NCI-H2227 (cell line): ENCODE measurements around the gene ZBTB2.
"Not testable (repeated sequence)": the region's sequence is repeated elsewhere in the genome, so short reads cannot be mapped to it uniquely, and the experiment has no call there.

Experiments used
- DNase-seq: peaks from one replicate; lab custom pipeline; 2025; ENCODE audit not compliant: unreplicated experiment; lab: John Stamatoyannopoulos, UW

Gene ZBTB2

DNA sequence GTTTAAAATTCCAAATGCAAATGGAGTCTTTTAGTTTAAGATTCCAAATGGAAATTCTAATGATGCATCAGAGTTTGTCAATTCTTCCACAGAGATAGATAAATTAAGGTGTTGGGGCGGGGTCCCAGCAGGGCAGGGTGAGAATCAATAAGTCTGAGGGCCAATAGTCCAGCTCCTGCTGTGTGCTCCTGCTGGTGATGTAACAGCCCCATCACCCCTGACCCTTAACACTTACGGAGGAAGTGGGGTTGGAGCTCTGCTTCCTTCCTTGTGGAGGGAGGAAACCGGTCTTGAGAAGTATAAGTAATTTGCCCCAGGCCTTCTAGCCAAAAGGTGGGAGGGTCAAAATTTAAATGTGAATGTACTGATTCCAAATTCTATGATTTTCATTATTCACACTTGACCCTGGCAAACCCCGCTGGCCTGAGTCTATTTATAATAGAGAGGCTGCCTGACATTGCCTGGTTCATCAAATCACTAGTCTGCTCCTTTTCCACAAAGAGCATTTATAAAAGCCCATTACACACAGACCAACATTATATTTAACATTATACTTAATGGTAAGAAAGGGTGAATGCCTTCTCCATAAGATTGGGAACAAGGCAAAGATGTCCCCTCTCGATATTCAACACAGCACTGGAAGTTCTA lies 17.2 kb downstream of the ZBTB2 start:
- peak; percentile 46 for DNase-seq

DNA sequence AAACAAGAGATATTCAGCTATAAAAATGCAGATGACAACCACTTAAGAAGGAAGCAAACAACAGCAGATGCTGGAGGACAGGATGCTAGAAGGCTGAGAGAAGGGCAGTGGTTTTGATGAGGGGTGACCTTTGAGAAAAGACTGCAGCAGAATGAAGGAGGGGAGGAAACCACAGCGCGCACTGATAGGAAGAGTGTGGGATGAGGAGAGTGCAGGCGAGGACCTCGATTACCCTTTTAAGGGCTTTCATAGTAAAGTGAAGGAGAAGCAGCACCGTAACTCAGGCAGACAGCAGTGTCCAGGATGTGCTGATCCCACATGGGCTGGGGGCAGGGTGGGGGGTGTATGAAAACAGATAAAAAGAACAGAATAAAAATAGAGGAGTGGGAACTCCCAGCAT lies 19.2 kb downstream of the ZBTB2 start:
- no peak for DNase-seq

DNA sequence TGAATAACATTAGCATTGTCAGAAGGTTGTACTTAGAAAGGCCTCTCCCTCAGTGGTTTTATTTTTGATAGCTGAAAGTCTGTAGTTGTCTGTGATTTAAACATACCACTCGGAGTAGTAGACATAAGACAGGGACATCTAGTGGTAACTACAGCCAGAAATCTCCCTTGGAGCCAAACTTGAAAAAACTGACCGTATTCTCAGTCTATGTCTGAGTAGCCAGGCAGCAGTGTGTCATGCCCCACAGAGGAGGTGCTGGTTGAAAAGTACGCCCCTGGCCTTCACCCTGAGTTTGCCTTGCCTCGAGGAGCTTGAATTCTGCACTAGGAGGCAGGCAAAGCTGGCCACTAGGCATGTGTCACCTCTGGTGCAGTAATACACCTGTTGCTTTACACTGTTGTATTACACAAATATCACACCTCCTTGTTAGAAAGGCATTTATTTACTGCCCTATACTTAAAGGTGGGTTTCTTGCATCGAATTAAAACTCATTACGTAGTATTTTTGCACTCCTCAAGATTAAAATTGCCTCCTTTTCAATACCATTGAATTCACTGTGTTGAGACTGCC lies 20.8 kb downstream of the ZBTB2 start:
- no peak for DNase-seq

DNA sequence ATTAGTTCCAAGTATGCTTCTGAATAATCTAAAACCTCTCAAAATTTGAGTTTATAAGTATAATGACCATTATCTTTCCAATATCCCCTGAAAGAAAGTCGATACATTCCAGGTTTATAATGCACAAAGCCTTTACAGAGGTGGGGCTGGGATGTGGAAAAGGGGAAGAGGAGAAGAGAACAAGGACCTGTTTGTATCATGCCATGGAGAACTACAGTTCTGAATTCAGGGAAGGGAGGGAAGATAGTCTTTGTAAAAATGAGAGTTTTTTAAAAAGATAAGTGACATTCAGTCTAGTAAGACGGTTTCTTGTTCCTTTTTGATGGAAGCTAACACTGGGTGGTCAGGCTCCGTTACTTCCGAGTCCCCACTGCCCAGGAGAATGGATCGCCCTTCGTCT lies 26.1 kb downstream of the ZBTB2 start:
- no peak for DNase-seq

DNA sequence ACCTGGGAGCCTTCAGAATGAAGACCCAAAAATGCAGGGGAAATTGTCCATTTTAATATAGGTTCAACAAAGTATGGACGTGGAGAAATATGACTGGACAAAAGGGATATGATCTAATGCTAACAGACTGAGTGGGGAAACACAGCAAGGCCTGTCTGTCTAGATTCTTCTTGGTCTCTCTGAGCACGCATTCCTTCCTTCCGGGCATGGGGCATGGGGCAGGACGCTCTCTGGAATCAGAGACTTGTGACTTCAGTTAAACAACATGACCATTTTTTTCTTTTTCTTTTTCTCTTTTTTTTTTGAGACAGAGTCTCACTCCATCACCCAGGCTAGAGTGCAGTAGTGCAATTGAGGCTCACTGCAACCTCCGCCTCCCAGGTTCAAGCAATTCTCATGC lies 31.9 kb downstream of the ZBTB2 start:
- DNase-seq, result no peak

DNA sequence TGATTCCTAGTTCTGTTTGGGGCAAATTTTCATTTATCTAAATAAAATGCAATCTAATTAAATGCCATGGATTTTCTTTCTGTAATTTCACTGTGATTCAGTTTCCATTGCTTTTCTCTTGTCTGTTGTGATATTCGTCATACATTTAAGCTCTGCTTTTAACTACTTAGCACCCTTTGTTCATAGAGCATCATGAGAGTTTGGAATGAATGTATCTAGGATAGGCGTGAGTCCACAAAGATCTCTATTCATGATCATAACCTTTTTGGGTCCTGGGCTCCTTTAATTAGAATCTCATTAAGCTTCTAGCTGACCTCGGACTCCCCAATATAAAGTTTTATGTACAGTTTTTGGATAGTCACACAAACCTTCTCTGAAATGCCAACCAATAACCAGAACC lies 32.9 kb downstream of the ZBTB2 start:
- no peak for DNase-seq

DNA sequence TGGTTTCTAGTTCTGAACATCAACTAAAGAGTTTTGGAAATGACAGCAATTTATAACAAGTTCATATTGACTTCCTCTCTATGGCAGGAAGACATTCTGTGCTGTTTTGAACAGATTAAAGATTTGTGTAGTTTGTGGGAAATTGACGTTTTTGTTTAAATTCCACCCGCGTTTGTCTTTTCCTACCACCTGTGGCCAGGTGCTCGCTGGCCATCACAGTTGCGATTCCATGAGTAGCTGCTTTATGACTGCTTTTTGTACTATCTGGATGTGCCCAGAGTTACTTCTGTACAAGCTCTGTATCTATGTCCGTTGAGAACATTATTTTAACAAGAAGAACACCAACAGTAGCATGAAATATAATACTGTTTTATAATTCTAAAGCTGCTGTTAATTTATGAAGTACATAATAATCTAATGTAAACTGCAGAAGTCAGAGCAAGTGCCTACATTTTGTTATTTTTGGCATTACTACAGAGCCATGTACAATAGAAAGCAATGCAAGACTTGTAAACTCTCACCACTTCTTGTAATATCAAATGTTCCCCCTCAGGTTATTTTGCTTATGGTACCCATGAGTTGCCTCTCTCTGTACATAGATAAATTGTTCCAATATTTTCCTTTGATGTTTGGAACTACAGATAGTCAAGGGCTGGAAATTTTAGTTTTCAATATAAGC lies 33.5 kb downstream of the ZBTB2 start:
- no peak for DNase-seq

DNA sequence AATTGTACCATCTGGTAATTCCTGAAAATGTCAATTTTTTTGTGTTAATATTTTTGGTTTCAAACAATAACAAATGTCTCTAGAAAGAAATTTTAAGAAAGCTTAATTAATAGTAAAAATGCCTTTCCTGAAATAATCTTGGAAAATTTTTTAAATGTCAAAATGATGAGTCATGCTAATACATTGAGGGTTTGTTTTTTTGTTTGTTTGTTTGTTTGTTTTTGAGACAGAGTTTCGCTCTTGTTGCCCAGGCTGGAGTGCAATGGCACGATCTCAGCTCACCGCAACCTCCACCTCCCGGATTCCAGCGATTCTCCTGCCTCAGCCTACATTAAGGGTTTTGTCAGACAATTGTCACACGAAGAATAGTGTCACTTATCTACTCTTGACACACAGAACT lies 34.4 kb downstream of the ZBTB2 start:
- DNase-seq, result not testable (repeated sequence)

DNA sequence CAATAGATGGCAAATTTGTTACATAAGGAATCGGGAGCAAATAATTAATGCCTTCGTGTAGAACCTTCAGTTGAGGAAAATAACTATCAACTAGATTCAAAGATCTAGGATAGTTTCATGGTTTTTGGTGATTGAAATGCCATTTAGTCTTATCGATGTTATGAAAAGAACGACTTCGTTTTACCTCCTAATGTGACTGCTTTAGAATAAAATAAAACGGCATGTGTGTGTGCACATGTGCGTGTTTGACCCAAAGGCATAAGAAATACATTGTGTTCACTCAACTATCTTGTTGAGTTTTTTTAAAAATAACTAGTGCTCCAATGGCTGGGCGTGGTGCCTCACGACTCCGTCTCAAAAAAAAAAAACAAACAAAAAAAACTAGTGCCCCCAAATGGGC lies 37.6 kb downstream of the ZBTB2 start:
- DNase-seq, result no peak

DNA sequence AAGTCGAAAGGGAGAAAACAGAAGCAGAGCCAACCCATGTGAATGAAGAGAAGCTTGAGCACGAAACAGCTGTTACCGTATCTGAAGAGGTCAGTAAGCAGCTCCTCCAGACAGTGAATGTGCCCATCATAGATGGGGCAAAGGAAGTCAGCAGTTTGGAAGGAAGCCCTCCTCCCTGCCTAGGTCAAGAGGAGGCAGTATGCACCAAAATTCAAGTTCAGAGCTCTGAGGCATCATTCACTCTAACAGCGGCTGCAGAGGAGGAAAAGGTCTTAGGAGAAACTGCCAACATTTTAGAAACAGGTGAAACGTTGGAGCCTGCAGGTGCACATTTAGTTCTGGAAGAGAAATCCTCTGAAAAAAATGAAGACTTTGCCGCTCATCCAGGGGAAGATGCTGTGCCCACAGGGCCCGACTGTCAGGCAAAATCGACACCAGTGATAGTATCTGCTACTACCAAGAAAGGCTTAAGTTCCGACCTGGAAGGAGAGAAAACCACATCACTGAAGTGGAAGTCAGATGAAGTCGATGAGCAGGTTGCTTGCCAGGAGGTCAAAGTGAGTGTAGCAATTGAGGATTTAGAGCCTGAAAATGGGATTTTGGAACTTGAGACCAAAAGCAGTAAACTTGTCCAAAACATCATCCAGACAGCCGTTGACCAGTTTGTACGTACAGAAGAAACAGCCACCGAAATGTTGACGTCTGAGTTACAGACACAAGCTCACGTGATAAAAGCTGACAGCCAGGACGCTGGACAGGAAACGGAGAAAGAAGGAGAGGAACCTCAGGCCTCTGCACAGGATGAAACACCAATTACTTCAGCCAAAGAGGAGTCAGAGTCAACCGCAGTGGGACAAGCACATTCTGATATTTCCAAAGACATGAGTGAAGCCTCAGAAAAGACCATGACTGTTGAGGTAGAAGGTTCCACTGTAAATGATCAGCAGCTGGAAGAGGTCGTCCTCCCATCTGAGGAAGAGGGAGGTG lies 38.7 kb downstream of the ZBTB2 start:
- DNase-seq, result no peak

DNA sequence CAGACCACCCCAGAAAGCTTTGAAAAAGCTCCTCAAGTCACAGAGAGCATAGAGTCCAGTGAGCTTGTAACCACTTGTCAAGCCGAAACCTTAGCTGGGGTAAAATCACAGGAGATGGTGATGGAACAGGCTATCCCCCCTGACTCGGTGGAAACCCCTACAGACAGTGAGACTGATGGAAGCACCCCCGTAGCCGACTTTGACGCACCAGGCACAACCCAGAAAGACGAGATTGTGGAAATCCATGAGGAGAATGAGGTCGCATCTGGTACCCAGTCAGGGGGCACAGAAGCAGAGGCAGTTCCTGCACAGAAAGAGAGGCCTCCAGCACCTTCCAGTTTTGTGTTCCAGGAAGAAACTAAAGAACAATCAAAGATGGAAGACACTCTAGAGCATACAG lies 39.6 kb downstream of the ZBTB2 start:
- no peak for DNase-seq

DNA sequence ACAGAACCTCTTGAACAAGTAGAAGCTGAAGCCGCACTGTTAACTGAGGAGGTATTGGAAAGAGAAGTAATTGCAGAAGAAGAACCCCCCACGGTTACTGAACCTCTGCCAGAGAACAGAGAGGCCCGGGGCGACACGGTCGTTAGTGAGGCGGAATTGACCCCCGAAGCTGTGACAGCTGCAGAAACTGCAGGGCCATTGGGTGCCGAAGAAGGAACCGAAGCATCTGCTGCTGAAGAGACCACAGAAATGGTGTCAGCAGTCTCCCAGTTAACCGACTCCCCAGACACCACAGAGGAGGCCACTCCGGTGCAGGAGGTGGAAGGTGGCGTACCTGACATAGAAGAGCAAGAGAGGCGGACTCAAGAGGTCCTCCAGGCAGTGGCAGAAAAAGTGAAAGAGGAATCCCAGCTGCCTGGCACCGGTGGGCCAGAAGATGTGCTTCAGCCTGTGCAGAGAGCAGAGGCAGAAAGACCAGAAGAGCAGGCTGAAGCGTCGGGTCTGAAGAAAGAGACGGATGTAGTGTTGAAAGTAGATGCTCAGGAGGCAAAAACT lies 40.1 kb downstream of the ZBTB2 start:
- DNase-seq, result no peak

DNA sequence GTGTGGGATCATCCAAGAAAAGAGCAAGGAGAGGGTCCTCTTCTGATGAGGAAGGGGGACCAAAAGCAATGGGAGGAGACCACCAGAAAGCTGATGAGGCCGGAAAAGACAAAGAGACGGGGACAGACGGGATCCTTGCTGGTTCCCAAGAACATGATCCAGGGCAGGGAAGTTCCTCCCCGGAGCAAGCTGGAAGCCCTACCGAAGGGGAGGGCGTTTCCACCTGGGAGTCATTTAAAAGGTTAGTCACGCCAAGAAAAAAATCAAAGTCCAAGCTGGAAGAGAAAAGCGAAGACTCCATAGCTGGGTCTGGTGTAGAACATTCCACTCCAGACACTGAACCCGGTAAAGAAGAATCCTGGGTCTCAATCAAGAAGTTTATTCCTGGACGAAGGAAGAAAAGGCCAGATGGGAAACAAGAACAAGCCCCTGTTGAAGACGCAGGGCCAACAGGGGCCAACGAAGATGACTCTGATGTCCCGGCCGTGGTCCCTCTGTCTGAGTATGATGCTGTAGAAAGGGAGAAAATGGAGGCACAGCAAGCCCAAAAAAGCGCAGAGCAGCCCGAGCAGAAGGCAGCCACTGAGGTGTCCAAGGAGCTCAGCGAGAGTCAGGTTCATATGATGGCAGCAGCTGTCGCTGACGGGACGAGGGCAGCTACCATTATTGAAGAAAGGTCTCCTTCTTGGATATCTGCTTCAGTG lies 40.8 kb downstream of the ZBTB2 start:
- no peak for DNase-seq

DNA sequence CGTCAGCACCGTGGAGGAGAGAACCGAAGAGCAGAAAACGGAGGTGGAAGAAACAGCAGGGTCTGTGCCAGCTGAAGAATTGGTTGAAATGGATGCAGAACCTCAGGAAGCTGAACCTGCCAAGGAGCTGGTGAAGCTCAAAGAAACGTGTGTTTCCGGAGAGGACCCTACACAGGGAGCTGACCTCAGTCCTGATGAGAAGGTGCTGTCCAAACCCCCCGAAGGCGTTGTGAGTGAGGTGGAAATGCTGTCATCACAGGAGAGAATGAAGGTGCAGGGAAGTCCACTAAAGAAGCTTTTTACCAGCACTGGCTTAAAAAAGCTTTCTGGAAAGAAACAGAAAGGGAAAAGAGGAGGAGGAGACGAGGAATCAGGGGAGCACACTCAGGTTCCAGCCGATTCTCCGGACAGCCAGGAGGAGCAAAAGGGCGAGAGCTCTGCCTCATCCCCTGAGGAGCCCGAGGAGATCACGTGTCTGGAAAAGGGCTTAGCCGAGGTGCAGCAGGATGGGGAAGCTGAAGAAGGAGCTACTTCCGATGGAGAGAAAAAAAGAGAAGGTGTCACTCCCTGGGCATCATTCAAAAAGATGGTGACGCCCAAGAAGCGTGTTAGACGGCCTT lies 41.6 kb downstream of the ZBTB2 start:
- DNase-seq, result no peak

DNA sequence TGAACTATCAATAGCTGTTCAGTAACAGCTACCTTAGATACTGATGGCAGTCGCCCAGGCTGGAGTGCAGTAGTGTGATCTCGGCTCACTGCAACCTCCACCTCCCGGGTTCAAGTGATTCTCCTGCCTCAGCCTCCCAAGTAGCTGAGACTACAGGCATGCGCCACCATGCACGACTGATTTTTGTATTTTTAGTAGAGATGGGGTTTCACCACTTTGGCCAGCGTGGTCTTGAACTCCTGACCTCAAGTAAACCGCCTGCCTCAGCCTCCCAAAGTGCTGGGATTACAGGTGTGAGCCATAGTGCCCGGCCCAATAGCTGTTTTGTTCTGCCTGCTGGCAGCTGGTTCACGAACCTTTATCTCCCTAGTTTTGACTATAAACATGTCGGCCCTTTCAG lies 48.6 kb downstream of the ZBTB2 start:
- DNase-seq, result not testable (repeated sequence)

DNA sequence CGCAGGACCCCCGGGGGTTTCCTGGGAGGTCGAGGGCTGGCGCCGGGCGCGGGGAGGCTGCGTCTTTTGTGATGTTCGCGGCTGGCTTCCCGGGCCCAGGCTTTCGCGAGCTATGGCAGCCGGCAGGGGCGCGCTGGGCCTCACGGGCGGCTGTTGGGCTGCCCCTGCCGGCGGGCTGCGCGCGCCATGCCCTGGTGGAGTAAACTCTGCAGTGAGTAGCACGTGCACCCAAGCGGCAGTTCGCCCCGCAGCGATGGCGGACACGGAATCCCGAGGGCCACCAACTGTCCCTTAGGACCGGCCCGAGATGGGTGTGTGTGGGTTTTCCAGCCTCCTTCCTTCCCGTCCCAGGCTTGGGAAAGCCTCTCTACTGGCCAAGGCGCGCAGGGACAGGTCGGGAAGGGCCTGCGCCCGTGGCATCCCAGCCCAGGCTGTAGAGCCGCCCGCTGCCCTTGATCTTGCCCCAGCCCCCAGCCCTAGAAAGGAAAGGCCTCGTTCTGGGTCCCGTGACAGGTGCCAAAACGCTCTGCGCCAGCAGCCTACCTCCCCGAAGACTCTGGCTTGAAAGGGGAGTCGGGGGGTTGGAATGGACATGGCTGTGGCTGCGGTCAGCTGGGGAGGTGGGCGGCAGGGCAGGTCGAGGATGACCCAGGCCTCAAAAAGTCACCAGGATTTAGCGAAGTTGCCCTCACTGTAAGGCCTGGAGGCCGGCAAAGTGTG lies 49.7 kb downstream of the ZBTB2 start:
- DNase-seq, result no peak

DNA sequence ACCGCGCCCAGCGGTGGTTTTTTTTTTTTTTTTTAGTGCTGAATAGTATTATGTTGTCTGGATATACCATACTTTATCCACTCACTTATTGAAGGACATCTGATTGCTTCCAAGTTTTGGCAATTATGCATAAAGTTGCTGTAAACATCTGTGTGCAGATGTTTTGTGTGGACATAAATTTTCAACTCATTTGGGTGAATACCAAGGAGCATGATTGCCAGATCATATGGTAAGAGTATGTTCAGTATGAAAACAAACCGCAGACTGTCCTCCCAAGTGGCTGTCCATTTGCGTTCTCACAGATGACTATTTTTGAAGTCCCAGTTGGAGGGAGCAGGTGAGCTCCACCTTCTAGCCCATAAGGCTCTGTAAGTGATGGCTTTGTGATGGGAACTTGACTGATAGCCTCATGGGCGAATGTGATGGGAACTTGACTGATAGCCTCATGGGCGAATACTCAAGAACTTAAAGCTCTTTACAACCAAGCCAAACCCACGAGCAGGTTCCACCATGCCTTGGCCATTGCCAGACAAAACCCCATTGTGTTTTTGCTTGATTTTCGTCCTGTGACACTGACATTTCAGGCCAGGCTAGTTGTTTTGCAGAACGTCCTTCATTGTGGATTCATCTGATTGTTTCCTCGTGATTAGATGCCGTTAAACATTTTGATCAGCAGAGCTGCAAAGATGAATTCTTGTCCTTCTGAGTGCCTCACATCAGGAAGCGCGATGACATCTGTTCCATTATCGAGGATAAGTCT lies 51.0 kb downstream of the ZBTB2 start:
- no peak for DNase-seq

DNA sequence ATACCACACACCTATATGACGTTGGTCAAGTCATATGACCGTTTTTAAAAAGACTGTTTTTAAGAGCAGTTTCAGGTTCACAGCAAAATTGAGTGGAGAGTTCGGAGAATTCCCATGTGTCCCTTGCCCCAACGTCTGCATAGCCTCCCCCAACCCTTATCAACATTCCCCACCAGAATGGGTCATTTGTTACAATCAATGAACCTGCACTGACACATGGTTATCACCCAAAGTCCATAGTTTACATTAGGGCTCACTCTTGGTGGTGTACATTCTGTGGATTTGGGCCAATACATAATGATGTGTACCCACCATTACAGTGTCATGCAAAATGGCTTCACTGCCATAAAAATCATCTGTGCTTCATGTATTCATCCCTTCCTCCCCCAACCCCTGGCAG lies 52.0 kb downstream of the ZBTB2 start:
- no peak for DNase-seq
